ENCODE results near the gene HOXC4.
"Not testable (repeated sequence)": the region's sequence is repeated elsewhere in the genome, so short reads cannot be mapped to it uniquely, and the experiment has no call there.

HOXC4 gene

GRCh38 chr12:54100588-54100987 is 47.0 kb downstream of the HOXC4 start:
- DNase-seq, result not testable (repeated sequence)

- DNase-seq, result not testable (repeated sequence)
Observed at GRCh38 chr12:54102223-54102622, 48.6 kb downstream of the HOXC4 start.

GRCh38 chr12:54103827-54104226 is 50.2 kb downstream of the HOXC4 start:
- DNase-seq, result not testable (repeated sequence)

All from AML-193 (cell line).